ENCODE data around the gene FBXO3. TPM values are rescaled to one million over a fixed set of nuclear protein-coding genes. Genes with fewer than 3 reads are reported as not detected.

The FBXO3 gene
- total and polyA plus RNA-seq, 2 of the 8 experiments (the other 6 are each of a cell fraction or from before 2014, with no cell fraction given), result 15.9 to 25.7 TPM

DNA sequence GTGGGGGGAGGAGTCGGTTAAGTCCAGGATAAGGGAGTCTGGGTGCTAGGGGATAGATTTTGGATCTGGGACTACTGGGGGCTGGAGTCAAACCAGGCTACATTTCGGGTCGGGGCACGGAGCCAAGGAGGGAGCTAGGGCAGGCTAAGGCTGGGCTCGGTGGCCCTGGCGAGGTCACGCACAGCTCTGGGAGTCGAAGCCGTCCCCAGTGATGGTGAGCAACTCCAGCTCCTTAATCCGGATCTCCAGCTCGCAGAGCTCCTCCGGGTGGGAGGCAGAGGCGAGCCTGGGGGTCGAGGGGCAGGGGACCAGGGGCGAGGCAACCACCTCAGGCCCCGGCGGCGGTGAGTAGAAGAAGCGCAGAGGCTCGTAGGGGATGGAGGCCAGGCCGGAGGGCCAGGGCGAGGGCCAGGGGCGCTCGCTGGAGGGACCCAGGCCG lies 74.2 kb downstream of the FBXO3 start:
- no peaks in the 10 kb centered on the region for H3K9me3 ChIP-seq (ENCODE audit: insufficient read depth in 2 of 2, low read depth in 1 of 2, low read length in 1 of 2)

More for the DNA sequence above, 74.2 kb downstream of the FBXO3 start:
- POLR2A ChIA-PET (ENCODE audit: partially characterized antibody), result interaction anchor here (0.5 to 2.8 kb wide), 6 partner anchors 8 to 98 kb away, joined by 3 to 9 read pairs (median 4); partner anchors contain the start of gene FBXO3
- Histone ChIP-seq H3K56ac (replicated peaks; ENCODE audit: insufficient read length, low read depth, low read length) (no peak overlapping the region), H2BK20ac (ENCODE audit: low read length) (no peak overlapping the region), H2AK5ac (ENCODE audit: low read depth, low read length) (no peak overlapping the region), H3K9ac (replicated peaks in 1 of 4; ENCODE audit: extremely low read depth in 1 of 4, low read depth in 3 of 4, low read length in 3 of 4) (no peak overlapping the region), H3K79me2 (ENCODE audit: control insufficient read depth in 1 of 2, insufficient read depth in 2 of 2, low read length in 2 of 2) (no peaks in the 10 kb centered on the region), H3K23me2 (ENCODE audit: low read depth, low read length) (peaks cover 7% of the 10 kb centered on the region; the same call in 1 of the 2 replicates), H2BK5ac (ENCODE audit: low read depth, low read length) (no peak overlapping the region), H2BK12ac (ENCODE audit: low read depth, low read length) (no peak overlapping the region), H3K4me3 (ENCODE audit: extremely low read depth in 1 of 4, insufficient read depth in 2 of 4, low read depth in 3 of 4, low read length in 4 of 4) (peak overlapping the region; percentile 20 to 76 (median 54)), H3K79me1 (ENCODE audit: low read depth, low read length) (no peaks in the 10 kb centered on the region), H2BK15ac (ENCODE audit: low read length) (no peak overlapping the region), H2AFZ (ENCODE audit: low read length) (no peak overlapping the region), H4K5ac (ENCODE audit: insufficient read length, low read depth, low read length) (no peak overlapping the region), H3K27ac (ENCODE audit: low read depth, low read length) (no peak overlapping the region), H3K4ac (replicated peaks; ENCODE audit: insufficient read length, low read depth, low read length) (peak overlapping the region; percentile 71), H3K36me3 (ENCODE audit: control insufficient read depth in 2 of 4, insufficient read depth in 4 of 4, low read length in 3 of 4) (peaks cover 0 to 2% (median 0%) of the 10 kb centered on the region in 4 experiments; a peak in 1 of 8 replicates), H3K23ac (ENCODE audit: insufficient read length) (no peak overlapping the region), H3K18ac (ENCODE audit: extremely low read depth, low read length) (no peak overlapping the region; the same call in 1 of the 2 replicates), H4K91ac (replicated peaks; ENCODE audit: insufficient read length, low read length) (peak overlapping the region; percentile 64), H4K20me1 (replicated peaks in 1 of 2; ENCODE audit: control insufficient read depth in 1 of 2, insufficient read depth in 2 of 2, low read length in 2 of 2) (no peaks in the 10 kb centered on the region), H3K4me2 (ENCODE audit: insufficient read depth in 1 of 2, low read depth in 2 of 2, low read length in 2 of 2) (peak overlapping the region; percentile 74 to 77), H3K14ac (ENCODE audit: insufficient read length) (no peak overlapping the region), H2BK120ac (replicated peaks; ENCODE audit: low read depth, low read length) (no peak overlapping the region), H3K4me1 (replicated peaks in 1 of 4; ENCODE audit: control insufficient read depth in 3 of 4, insufficient read depth in 4 of 4, low read length in 3 of 4) (peaks cover 0 to 10% (median 7%) of the 10 kb centered on the region in 4 experiments; a peak in 6 of 7 replicates), H3K27me3 (replicated peaks in 1 of 4; ENCODE audit: control insufficient read depth in 3 of 4, extremely low read depth in 1 of 4, insufficient read depth in 3 of 4, low read length in 3 of 4) (peaks cover 0 to 9% (median 3%) of the 10 kb centered on the region in 4 experiments; a peak in 4 of 7 replicates), H4K8ac (ENCODE audit: extremely low read depth, insufficient read depth, low read length) (peak overlapping the region; percentile 70; the same call in 1 of the 2 replicates)
- FAIRE-seq (no peak), DNase-seq (ENCODE audit: low read depth in 1 of 2, low spot score in 2 of 2) (no peak)
- CTCF ChIA-PET (ENCODE audit: partially characterized antibody), result interaction anchor here (0.7 to 2.5 kb wide), 6 partner anchors 8 to 337 kb away, joined by 3 to 12 read pairs (median 3); no protein-coding TSS in a partner anchor
- 0 out of 2 replicates have a peak, but pooled peaks have one; percentile 16 for TF ChIP-seq TBP (IDR thresholded peaks at IDR 0.05; ENCODE audit: low read depth, low read length)
- TF ChIP-seq KDM4A (IDR thresholded peaks at IDR 0.05; ENCODE audit: low read depth, low read length, severe bottlenecking), result peak; percentile 1
- no peak for TF ChIP-seq RAD21 (IDR thresholded peaks at IDR 0.05 in 1 of 2, conservative IDR thresholded peaks at IDR 0.05 in 1 of 2; ENCODE audit: low read depth in 2 of 2, low read length in 2 of 2)
- 61% methylated on average over 9 of the region's 25 CpGs; no CpG with 5 or more reads in 1 of the 2 experiments for WGBS, 2 experiments (ENCODE audit: extremely low coverage in 1 of 2, insufficient coverage in 1 of 2, insufficient read length in 1 of 2, insufficient replicate concordance in 2 of 2, low coverage in 1 of 2, low lambda C conversion rate in 2 of 2, missing lambda C conversion rate in 1 of 2)

Data from H1 (cell line).